Tibial nerve (tissue), 4 donors: Measurements from ENCODE around the gene PCF11. TPM values are rescaled to one million over a fixed set of nuclear protein-coding genes. Genes with fewer than 3 reads are reported as not detected.

Experiments used
- DNase-seq, 2 donors: peaks; one replicate each; pipeline ENCODE4 v3.0.0-alpha.2; 2019; ENCODE audit warnings: low spot score in 2 of 2
- H3K27ac ChIP-seq, 4 donors: fragments of 200-600 bp; sonication (generic) in 3 of 4; one replicate each; pipeline ENCODE4 v1.5.1; 2017 to 2019; ENCODE audit warnings: mild to moderate bottlenecking in 1 of 4
- H3K27me3 ChIP-seq, 2 donors: fragments of 200-600 bp; sonication (generic) in 1 of 2; one replicate each; pipeline versions ENCODE4 v1.5.1 to v1.6.0; 2017 to 2019
- H3K36me3 ChIP-seq, 3 donors: fragments of 200-600 bp; sonication (generic); one replicate each; pipeline ENCODE4 v1.5.1; 2018 to 2019
- H3K4me1 ChIP-seq, 4 donors: fragments of 200-600 bp; sonication (generic) in 3 of 4; one replicate each; pipeline ENCODE4 v1.5.1; 2017 to 2019
- H3K4me3 ChIP-seq, 4 donors: fragments of 200-600 bp; sonication (generic) in 3 of 4; one replicate each; pipeline ENCODE4 v1.5.1; 2017 to 2019; ENCODE audit warnings: mild to moderate bottlenecking in 1 of 4, moderate library complexity in 1 of 4
- H3K9me3 ChIP-seq, 4 donors: fragments of 200-600 bp; sonication (generic) in 3 of 4; one replicate each; pipeline ENCODE4 v1.5.1; 2017 to 2019
- EP300 ChIP-seq, 2 donors: sonication (generic); formaldehyde crosslinking; IDR thresholded peaks; one replicate each; pipeline ENCODE4 v1.6.1; 2017; ENCODE audit warnings: antibody characterized with exemption in 2 of 2, mild to moderate bottlenecking in 1 of 2
- POLR2A ChIP-seq, 2 donors: fragments of 450-650 bp; IDR thresholded peaks; one replicate each; pipeline ENCODE4 v1.6.1; 2017; ENCODE audit warnings: antibody characterized with exemption in 2 of 2, mild to moderate bottlenecking in 2 of 2, moderate library complexity in 2 of 2
- WGBS, 2 donors: methylation state at CpG; one replicate each; pipeline ENCODE4 v1.1.5; 2018; 5-methylcytosine and 5-hydroxymethylcytosine counted together
- total RNA-seq, 4 donors: library from RNA; depleted of rRNA; stranded (reverse); fragments of >200 nt; gene quantifications; one replicate each; pipeline ENCODE4 v1.1.0, GENCODE V29; 2016
- TF ChIP-seq, protein P1 (sequence below), 5 experiments: fragments of 200-600 bp in 3 of 5; fragments of 450-650 bp in 2 of 5; sonication (generic) in 3 of 5; IDR thresholded peaks; one replicate each; pipeline ENCODE4 v1.5.1; 2016 to 2019; ENCODE audit warnings: antibody characterized with exemption in 5 of 5, mild to moderate bottlenecking in 3 of 5, moderate library complexity in 2 of 5

PCF11 gene
- total RNA-seq, 4 donors from 2014 or later: 88.5 to 145 (median 126) TPM

DNA sequence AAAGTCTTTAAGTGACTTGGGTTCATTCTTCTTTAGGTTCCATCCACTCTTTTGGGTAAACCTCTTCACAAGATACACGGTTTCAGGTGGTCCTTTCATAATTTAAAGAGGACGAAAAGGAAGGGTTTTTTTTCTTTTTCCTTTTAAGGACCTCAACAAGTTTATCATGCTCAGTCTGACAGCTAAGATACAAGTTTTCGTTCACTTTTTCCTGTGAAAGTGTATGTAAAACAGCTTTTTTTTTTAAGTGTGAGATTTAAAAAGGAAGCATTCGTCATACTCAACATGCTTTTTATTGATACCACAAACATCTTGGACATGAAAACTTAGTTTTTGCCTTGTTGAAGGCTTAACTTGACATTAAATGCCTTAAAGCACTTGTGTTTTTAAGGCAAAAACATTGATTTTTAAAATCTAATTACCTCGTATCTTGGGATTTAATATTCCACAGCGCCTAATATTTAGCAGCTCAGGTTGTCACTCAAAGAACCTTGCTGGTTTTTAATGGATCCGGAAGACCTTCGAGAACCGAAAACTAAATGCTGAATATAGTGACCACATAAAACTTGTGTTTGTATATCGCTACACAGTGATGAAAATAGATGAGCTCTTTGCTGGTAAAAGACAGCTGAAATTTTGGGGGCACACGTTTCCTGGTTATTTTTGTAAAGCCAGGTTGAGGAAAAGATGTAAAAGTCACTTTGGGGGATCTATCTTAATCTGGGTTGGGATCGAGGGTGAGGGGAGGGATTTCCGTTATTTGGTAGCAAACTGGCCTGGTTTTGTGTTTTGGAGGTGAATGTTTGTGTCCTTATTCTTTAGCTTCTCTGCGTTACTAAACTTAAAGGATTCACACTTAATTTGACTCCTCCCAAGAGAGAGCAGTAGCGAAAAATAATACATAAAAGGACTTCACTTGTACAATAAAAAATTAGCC, 2.3 kb downstream of the PCF11 start:
- no peak for DNase-seq
- peaks cover 0 to 2% (median 0%) of the 10 kb centered on the region in 3 donors for H3K36me3 ChIP-seq
- no peaks in the 10 kb centered on the region for H3K9me3 ChIP-seq
- peaks cover 2 to 51% (median 31%) of the 10 kb centered on the region in 4 donors for H3K4me1 ChIP-seq
- peak overlapping the region; percentile 99 to 100 (median 100) for H3K27ac ChIP-seq
- H3K27me3 ChIP-seq: no peaks in the 10 kb centered on the region
- H3K4me3 ChIP-seq: peak overlapping the region; percentile 84 to 100 (median 94)
- 10 to 11% methylated on average over 15 of the region's 15 CpGs for WGBS, 2 donors
- TF ChIP-seq, protein P1, sequence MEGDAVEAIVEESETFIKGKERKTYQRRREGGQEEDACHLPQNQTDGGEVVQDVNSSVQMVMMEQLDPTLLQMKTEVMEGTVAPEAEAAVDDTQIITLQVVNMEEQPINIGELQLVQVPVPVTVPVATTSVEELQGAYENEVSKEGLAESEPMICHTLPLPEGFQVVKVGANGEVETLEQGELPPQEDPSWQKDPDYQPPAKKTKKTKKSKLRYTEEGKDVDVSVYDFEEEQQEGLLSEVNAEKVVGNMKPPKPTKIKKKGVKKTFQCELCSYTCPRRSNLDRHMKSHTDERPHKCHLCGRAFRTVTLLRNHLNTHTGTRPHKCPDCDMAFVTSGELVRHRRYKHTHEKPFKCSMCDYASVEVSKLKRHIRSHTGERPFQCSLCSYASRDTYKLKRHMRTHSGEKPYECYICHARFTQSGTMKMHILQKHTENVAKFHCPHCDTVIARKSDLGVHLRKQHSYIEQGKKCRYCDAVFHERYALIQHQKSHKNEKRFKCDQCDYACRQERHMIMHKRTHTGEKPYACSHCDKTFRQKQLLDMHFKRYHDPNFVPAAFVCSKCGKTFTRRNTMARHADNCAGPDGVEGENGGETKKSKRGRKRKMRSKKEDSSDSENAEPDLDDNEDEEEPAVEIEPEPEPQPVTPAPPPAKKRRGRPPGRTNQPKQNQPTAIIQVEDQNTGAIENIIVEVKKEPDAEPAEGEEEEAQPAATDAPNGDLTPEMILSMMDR (IDR thresholded peaks at IDR 0.05): no peak
- TF ChIP-seq POLR2A (IDR thresholded peaks at IDR 0.05) (no peak), EP300 (IDR thresholded peaks at IDR 0.05) (no peak)

DNA sequence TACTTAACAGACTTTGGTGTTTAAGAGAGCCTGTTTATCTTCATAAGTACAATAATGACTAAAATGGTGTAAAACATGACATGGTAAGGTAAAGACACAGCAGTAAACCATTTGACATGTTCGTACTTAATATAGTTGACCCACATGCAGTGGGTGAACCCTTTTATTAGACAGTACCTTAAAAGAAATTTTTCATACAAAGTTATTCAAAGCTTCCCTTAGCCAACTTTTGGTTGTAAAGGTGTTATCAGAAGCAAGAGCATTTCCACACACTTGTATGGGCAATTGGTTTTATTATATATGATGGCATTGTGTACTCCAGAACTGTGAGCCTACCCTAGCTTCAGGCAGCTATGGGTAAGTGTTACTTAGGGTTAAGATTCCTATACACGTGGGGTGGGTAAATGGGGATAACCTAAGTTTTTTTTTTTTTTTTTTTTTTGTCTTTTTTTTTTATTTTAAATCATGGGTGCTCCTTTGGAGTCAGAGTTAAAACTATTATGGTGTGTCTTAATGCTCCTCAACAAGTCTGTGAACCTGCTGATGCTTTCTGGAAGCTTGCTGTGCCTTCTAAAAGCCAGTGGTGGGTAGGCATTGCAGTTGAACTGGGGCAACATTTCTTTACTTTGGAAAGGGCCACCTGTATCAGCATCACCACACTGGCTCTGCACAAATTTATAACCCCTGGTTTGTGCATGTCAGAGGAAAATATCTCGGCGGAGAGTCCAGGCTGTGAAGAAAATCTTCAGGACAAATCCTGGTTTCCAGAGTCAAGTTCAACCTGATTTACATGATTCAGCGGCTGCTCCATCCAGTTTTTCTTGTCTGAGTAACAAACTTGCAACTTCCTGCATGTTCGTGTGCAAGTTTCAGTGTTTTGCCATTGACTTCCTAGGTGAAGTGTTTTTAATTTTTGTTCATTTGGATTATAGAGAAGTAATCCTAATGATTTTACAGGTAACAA, 3.3 kb downstream of the PCF11 start:
- Histone ChIP-seq H3K9me3 (no peaks in the 10 kb centered on the region), H3K27me3 (no peaks in the 10 kb centered on the region), H3K27ac (peak overlapping the region in 3 of 4 donors; percentile 99 to 100 (median 100)), H3K4me1 (peaks cover 2 to 51% (median 32%) of the 10 kb centered on the region in 4 donors), H3K4me3 (peak overlapping the region; percentile 84 to 100 (median 94)), H3K36me3 (peaks cover 0 to 11% (median 5%) of the 10 kb centered on the region in 3 donors)
- no peak for DNase-seq
- WGBS, 2 donors: 33 to 38% methylated on average over 6 of the region's 6 CpGs
- TF ChIP-seq, protein P1 (IDR thresholded peaks at IDR 0.05): no peak
- no peak for TF ChIP-seq EP300 (IDR thresholded peaks at IDR 0.05)
- no peak for TF ChIP-seq POLR2A (IDR thresholded peaks at IDR 0.05)

DNA sequence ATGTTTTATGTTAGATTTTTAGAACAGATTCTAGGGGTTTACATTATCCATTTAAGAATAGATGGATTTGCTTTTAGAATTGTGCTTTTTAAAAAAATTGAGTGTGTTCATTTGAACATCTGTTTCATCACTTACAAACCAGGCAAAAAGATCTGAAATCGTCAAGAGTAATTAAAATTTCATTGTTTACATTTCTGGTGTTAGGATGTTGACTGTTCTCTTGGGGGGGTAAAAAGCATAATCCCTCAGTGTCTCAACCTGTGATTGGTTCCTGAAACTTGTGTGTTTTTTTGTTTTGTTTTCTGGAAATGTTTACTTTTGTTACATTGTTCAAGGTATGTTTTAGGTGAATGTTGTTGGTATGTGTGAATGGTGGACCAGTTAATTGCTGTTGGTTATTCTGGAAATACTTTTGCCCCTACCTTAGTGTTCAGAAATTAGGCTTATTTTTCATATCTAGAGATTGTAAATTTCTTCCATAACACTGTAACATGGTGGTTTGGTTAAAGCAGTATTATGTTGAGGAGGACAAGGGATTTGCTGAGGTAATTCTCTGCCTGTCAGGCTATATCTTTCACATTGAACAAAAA, 4.8 kb downstream of the PCF11 start:
- no peak for DNase-seq
- H3K9me3 ChIP-seq: no peaks in the 10 kb centered on the region
- no peaks in the 10 kb centered on the region for H3K27me3 ChIP-seq
- no peak for TF ChIP-seq POLR2A (IDR thresholded peaks at IDR 0.05)
- no peak for TF ChIP-seq EP300 (IDR thresholded peaks at IDR 0.05)
- TF ChIP-seq, protein P1 (IDR thresholded peaks at IDR 0.05): no peak
- 30 to 35% methylated on average over 1 of the region's 1 CpG for WGBS, 2 donors
- peaks cover 0 to 26% (median 5%) of the 10 kb centered on the region in 3 donors for H3K36me3 ChIP-seq
- H3K27ac ChIP-seq: peak overlapping the region in 1 of 4 donors; percentile 65
- H3K4me3 ChIP-seq: no peak overlapping the region
- peaks cover 2 to 45% (median 32%) of the 10 kb centered on the region in 4 donors for H3K4me1 ChIP-seq

DNA sequence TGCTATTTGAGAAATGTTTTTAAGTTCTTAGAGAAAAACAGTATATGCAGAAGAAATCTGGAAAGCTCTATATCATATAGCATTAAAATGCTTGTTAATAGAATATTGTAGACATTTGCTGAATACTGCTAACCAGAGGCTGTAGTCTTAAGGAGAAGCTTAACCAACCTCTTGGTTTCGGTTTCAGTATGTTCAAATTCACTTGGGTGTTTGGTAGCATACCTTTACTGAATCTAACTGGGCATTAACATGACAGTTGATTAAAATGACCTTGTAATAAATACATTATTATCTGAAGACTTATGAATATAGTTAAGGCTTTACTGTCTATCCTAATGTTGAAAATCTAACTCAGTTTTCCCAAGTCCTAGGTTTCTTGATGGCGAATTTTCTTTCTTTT, 5.4 kb downstream of the PCF11 start:
- WGBS, 2 donors: 75 to 86% methylated on average over 2 of the region's 2 CpGs
- H3K27ac ChIP-seq: peak overlapping the region in 2 of 4 donors; percentile 16 to 65
- H3K4me1 ChIP-seq: peaks cover 2 to 45% (median 32%) of the 10 kb centered on the region in 4 donors
- no peaks in the 10 kb centered on the region for H3K9me3 ChIP-seq
- no peak for DNase-seq
- no peak overlapping the region for H3K4me3 ChIP-seq
- H3K36me3 ChIP-seq: peaks cover 0 to 33% (median 5%) of the 10 kb centered on the region in 3 donors
- no peaks in the 10 kb centered on the region for H3K27me3 ChIP-seq
- TF ChIP-seq EP300 (IDR thresholded peaks at IDR 0.05) (no peak), POLR2A (IDR thresholded peaks at IDR 0.05) (no peak)
- TF ChIP-seq, protein P1 (IDR thresholded peaks at IDR 0.05): no peak
